HL-60 (cell line): ENCODE results near the gene RELN.

Experiments used
- CTCF ChIP-seq: IDR thresholded peaks from one replicate; pipeline ENCODE4 v1.5.1; 2011; ENCODE audit warnings: low read length, control low read depth, inconsistent platforms; ENCODE audit not compliant: insufficient read depth
- GABPA ChIP-seq: IDR thresholded peaks from 2 replicates; pipeline ENCODE4 v1.6.1; 2012; ENCODE audit warnings: low read depth
- POLR2AphosphoS5 ChIP-seq: IDR thresholded peaks from 2 replicates; pipeline ENCODE4 v1.6.1; 2012; ENCODE audit warnings: low read depth
- SPI1 ChIP-seq: IDR thresholded peaks from 2 replicates; pipeline ENCODE4 v1.6.1; 2012; ENCODE audit warnings: low read depth, mild to moderate bottlenecking, borderline replicate concordance
- TF ChIP-seq, protein P1 (sequence below): IDR thresholded peaks from 2 replicates; pipeline ENCODE4 v1.6.1; 2012; ENCODE audit warnings: low read depth; ENCODE audit not compliant: insufficient replicate concordance

- TF ChIP-seq CTCF, result no peak
- TF ChIP-seq POLR2AphosphoS5, result no peak
- no peak for TF ChIP-seq GABPA
- TF ChIP-seq, protein P1, sequence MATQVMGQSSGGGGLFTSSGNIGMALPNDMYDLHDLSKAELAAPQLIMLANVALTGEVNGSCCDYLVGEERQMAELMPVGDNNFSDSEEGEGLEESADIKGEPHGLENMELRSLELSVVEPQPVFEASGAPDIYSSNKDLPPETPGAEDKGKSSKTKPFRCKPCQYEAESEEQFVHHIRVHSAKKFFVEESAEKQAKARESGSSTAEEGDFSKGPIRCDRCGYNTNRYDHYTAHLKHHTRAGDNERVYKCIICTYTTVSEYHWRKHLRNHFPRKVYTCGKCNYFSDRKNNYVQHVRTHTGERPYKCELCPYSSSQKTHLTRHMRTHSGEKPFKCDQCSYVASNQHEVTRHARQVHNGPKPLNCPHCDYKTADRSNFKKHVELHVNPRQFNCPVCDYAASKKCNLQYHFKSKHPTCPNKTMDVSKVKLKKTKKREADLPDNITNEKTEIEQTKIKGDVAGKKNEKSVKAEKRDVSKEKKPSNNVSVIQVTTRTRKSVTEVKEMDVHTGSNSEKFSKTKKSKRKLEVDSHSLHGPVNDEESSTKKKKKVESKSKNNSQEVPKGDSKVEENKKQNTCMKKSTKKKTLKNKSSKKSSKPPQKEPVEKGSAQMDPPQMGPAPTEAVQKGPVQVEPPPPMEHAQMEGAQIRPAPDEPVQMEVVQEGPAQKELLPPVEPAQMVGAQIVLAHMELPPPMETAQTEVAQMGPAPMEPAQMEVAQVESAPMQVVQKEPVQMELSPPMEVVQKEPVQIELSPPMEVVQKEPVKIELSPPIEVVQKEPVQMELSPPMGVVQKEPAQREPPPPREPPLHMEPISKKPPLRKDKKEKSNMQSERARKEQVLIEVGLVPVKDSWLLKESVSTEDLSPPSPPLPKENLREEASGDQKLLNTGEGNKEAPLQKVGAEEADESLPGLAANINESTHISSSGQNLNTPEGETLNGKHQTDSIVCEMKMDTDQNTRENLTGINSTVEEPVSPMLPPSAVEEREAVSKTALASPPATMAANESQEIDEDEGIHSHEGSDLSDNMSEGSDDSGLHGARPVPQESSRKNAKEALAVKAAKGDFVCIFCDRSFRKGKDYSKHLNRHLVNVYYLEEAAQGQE, result no peak
- TF ChIP-seq SPI1, result no peak
Measured at GRCh38 chr7:103539875-103540274, 449.6 kb downstream of the RELN start.
